Progenitor cell of endocrine pancreas (in vitro differentiated cells): Measurements from ENCODE around the gene EFNA2. TPM values are rescaled to one million over a fixed set of nuclear protein-coding genes. Genes with fewer than 3 reads are reported as not detected.

ENCODE experiments used
- DNase-seq: peaks from one replicate; pipeline ENCODE4 v3.0.0; 2021; ENCODE audit warnings: low spot score; ENCODE audit not compliant: unreplicated experiment
- H3K27ac Mint-ChIP-seq: 2 replicates; pipeline ENCODE4 v1.8.0; 2021; ENCODE audit warnings: mild to moderate bottlenecking, moderate library complexity, mixed read lengths
- H3K27me3 Mint-ChIP-seq: 2 replicates; pipeline ENCODE4 v1.8.0; 2021; ENCODE audit warnings: mixed read lengths
- H3K36me3 Mint-ChIP-seq: 2 replicates; pipeline ENCODE4 v1.8.0; 2022; ENCODE audit warnings: mixed read lengths; ENCODE audit not compliant: insufficient read depth
- H3K4me1 Mint-ChIP-seq: 2 replicates; pipeline ENCODE4 v1.8.0; 2021; ENCODE audit warnings: low read depth, mixed read lengths
- H3K4me3 Mint-ChIP-seq: 2 replicates; pipeline ENCODE4 v1.8.0; 2021; ENCODE audit warnings: low read depth, mild to moderate bottlenecking, moderate library complexity, mixed read lengths
- H3K9me3 Mint-ChIP-seq: 2 replicates; pipeline ENCODE4 v1.8.0; 2021; ENCODE audit warnings: low read depth, mixed read lengths
- CTCF ChIP-seq: fragments of 200-600 bp; sonication (generic); IDR thresholded peaks from one replicate; pipeline ENCODE4 v1.5.0; 2021; ENCODE audit warnings: antibody characterized with exemption, mild to moderate bottlenecking; ENCODE audit not compliant: unreplicated experiment
- total RNA-seq: library from RNA; stranded (reverse); gene quantifications from 2 replicates; pipeline ENCODE4 v1.2.1, GENCODE V29; 2021

The EFNA2 gene
- total RNA-seq, 1 donor from 2014 or later, result 26.5 TPM

- TF ChIP-seq CTCF, result no peak
- Mint-ChIP-seq H3K4me1 (peaks cover 11% of the 10 kb centered on the region), H3K27ac (no peak overlapping the region), H3K27me3 (peaks cover 2% of the 10 kb centered on the region), H3K4me3 (no peak overlapping the region), H3K9me3 (no peaks in the 10 kb centered on the region), H3K36me3 (peaks cover 2% of the 10 kb centered on the region)
- no peak for DNase-seq
These were observed 3.9 kb upstream of the EFNA2 start for GRCh38 chr19:1281569-1282287.

- TF ChIP-seq CTCF, result no peak
- DNase-seq, result no peak
- Mint-ChIP-seq H3K36me3 (peaks cover 2% of the 10 kb centered on the region), H3K4me1 (peaks cover 11% of the 10 kb centered on the region), H3K4me3 (no peak overlapping the region), H3K27ac (no peak overlapping the region), H3K27me3 (peaks cover 2% of the 10 kb centered on the region), H3K9me3 (no peaks in the 10 kb centered on the region)
These were observed 3.0 kb upstream of the EFNA2 start for GRCh38 chr19:1282588-1283206.

GRCh38 chr19:1283207-1283916 lies 2.3 kb upstream of the EFNA2 start:
- Mint-ChIP-seq H3K9me3 (no peaks in the 10 kb centered on the region), H3K36me3 (peaks cover 2% of the 10 kb centered on the region), H3K27me3 (peaks cover 2% of the 10 kb centered on the region), H3K4me1 (peaks cover 11% of the 10 kb centered on the region), H3K27ac (no peak overlapping the region), H3K4me3 (no peak overlapping the region)
- TF ChIP-seq CTCF, result no peak
- DNase-seq, result no peak

- Mint-ChIP-seq H3K4me3 (peak overlapping the region; percentile 66), H3K27ac (no peak overlapping the region)
- no peak for TF ChIP-seq CTCF
These were observed 1.8 kb upstream of the EFNA2 start for GRCh38 chr19:1283917-1284292.

GRCh38 chr19:1284293-1284978 lies 1.2 kb upstream of the EFNA2 start:
- H3K4me1 Mint-ChIP-seq, result peaks cover 11% of the 10 kb centered on the region
- H3K27ac Mint-ChIP-seq, result peak overlapping the region; percentile 56

More at GRCh38 chr19:1283917-1284292, 1.8 kb upstream of the EFNA2 start:
- no peak for DNase-seq
- peaks cover 11% of the 10 kb centered on the region for H3K4me1 Mint-ChIP-seq
- H3K9me3 Mint-ChIP-seq, result no peaks in the 10 kb centered on the region
- H3K27me3 Mint-ChIP-seq, result peaks cover 2% of the 10 kb centered on the region
- peaks cover 2% of the 10 kb centered on the region for H3K36me3 Mint-ChIP-seq

More at GRCh38 chr19:1284293-1284978, 1.2 kb upstream of the EFNA2 start:
- Mint-ChIP-seq H3K27me3 (peaks cover 2% of the 10 kb centered on the region), H3K9me3 (no peaks in the 10 kb centered on the region), H3K36me3 (peaks cover 2% of the 10 kb centered on the region), H3K4me3 (peak overlapping the region; percentile 73)
- DNase-seq, result no peak
- no peak for TF ChIP-seq CTCF
